ENCODE results near the gene COL20A1. TPM values are rescaled to one million over a fixed set of nuclear protein-coding genes. Genes with fewer than 3 reads are reported as not detected.

COL20A1 gene
- total and polyA plus RNA-seq, 2 of the 13 experiments (the other 11 are each of a cell fraction or from before 2014, with no cell fraction given) = not detected

- 52% methylated on average over 11 of the region's 11 CpGs for WGBS (ENCODE audit: low lambda C conversion rate)
- Histone ChIP-seq H3K36me3 (replicated peaks in 1 of 2; ENCODE audit: control insufficient read depth in 1 of 2, insufficient read depth in 2 of 2, low read length in 2 of 2) (no peaks in the 10 kb centered on the region), H3K4me2 (ENCODE audit: low read depth, low read length) (no peak overlapping the region), H3K79me2 (ENCODE audit: insufficient read depth, low read length) (no peaks in the 10 kb centered on the region), H3K27ac (ENCODE audit: extremely low read length, insufficient read depth, low read length) (no peak overlapping the region), H3K4me3 (replicated peaks in 1 of 3; ENCODE audit: insufficient read depth in 1 of 3, low read depth in 2 of 3, low read length in 3 of 3) (no peak overlapping the region), H3K4me1 (ENCODE audit: insufficient read depth, low read length) (peaks cover 34% of the 10 kb centered on the region), H3K27me3 (ENCODE audit: control insufficient read depth in 1 of 2, insufficient read depth in 2 of 2, low read length in 2 of 2) (peaks cover 6 to 37% of the 10 kb centered on the region in 2 experiments; a peak in 4 of 5 replicates), H3K9ac (ENCODE audit: insufficient read depth, low read depth, low read length) (no peak overlapping the region), H4K20me1 (ENCODE audit: insufficient read depth, low read length) (peaks cover 11% of the 10 kb centered on the region; the same call in 1 of the 2 replicates), H2AFZ (ENCODE audit: low read length) (no peak overlapping the region), H3K9me3 (ENCODE audit: low read length) (no peaks in the 10 kb centered on the region)
- in situ Hi-C loops (cut with HindIII; ENCODE audit: extremely low pct_ligation_motif_present, low pct_unique_long_range_greater_than_20kb) (no loop called here), intact Hi-C loops (cut with micrococcal nuclease; ENCODE audit: unreplicated experiment) (no loop called here)
- POLR2A ChIA-PET = no interaction called here
- TF ChIP-seq NFATC3 (CRISPR knock-in tag; IDR thresholded peaks at IDR 0.05) (no peak), ZSCAN30 (CRISPR knock-in tag; IDR thresholded peaks at IDR 0.05) (no peak), U2AF1 (optimal IDR thresholded peaks at IDR 0.05; ENCODE audit: low read depth, low read length) (no peak), ZNF296 (CRISPR knock-in tag; conservative IDR thresholded peaks at IDR 0.05) (no peak), LCORL (IDR thresholded peaks at IDR 0.05) (no peak), LCORL (CRISPR knock-in tag; IDR thresholded peaks at IDR 0.05) (no peak), ZNF276 (CRISPR knock-in tag; IDR thresholded peaks at IDR 0.05; ENCODE audit: low read depth) (no peak), MYC (CRISPR knock-in tag; IDR thresholded peaks at IDR 0.05; ENCODE audit: borderline replicate concordance) (no peak), ZMAT5 (CRISPR knock-in tag; IDR thresholded peaks at IDR 0.05; ENCODE audit: borderline replicate concordance, low read depth) (no peak), BRF2 (CRISPR knock-in tag; IDR thresholded peaks at IDR 0.05) (no peak), E2F5 (CRISPR knock-in tag; conservative IDR thresholded peaks at IDR 0.05) (no peak), ZNF672 (CRISPR knock-in tag; IDR thresholded peaks at IDR 0.05) (no peak), GPN1 (CRISPR knock-in tag; IDR thresholded peaks at IDR 0.05; ENCODE audit: borderline replicate concordance) (no peak), ZNF484 (CRISPR knock-in tag; IDR thresholded peaks at IDR 0.05; ENCODE audit: borderline replicate concordance, low read depth) (no peak), ZFAT (CRISPR knock-in tag; conservative IDR thresholded peaks at IDR 0.05) (no peak), HCFC1 (IDR thresholded peaks at IDR 0.05; ENCODE audit: low read depth, low read length) (no peak), ZNF83 (CRISPR knock-in tag; IDR thresholded peaks at IDR 0.05; ENCODE audit: borderline replicate concordance) (no peak), ZNF496 (CRISPR knock-in tag; IDR thresholded peaks at IDR 0.05; ENCODE audit: insufficient replicate concordance) (no peak), SRF (IDR thresholded peaks at IDR 0.05; ENCODE audit: low read depth, low read length) (no peak)
- no peak for ATAC-seq
- FAIRE-seq = no peak
- CTCF ChIA-PET (ENCODE audit: low intra/inter-chr PET ratio, low total read pairs) = interaction anchor here (3.9 kb wide), 1 partner anchor 69 kb away, joined by 18 read pairs; no protein-coding TSS in a partner anchor
- DNase-seq (ENCODE audit: low spot score) = no peak
- BruUV-seq (replicated peaks) = no TSS peak
Measured at GRCh38 chr20:63379296-63379695, 86.3 kb downstream of the COL20A1 start.
